GM10847 (cell line): Measurements from ENCODE around the gene KRTAP19-7.

ENCODE experiments used
- POLR2A ChIP-seq: IDR thresholded peaks from 2 replicates; pipeline ENCODE4 v1.6.1; 2011; ENCODE audit not compliant: insufficient read length; ENCODE audit errors: extremely low read depth

The KRTAP19-7 gene

DNA sequence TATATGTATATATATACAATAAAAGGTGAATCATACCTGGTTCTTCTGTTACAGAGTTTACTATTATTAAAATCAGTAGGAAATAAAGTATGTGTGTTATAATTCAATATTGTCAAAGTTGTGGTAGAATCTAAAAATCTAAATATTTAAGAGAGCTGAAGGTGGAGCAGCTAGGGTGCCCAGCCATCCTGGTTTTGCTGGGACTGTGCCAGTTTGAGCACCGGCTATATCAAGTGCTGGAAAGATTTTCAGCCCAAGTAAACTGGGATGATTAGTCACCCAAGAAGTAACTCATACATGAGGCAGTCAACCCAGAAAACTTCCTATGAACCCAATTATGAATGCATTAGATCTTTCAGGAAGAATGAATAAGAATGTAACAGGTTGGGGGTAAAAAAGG, 42.2 kb downstream of the KRTAP19-7 start:
- no peak for TF ChIP-seq POLR2A

DNA sequence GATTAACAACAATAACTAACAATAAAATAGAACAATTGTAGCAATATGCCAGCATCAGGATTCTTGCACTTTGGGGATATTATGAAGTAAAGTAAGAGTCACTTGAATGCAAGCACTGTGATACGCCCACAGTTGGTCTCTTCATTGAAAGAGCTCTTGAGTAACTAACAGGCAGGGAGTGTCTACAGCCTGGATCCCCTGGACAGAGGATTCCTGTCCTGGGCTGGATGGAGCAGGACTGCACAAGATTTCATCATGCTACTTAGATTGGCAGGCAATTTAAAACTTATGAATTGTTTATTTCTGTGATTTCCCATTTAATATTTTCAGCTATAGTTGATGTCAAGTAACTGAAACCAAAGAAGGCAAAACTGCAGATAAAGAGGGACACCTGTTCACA, 45.4 kb downstream of the KRTAP19-7 start:
- no peak for TF ChIP-seq POLR2A
